ENCODE measurements around the gene PGC.

PGC gene

DNA sequence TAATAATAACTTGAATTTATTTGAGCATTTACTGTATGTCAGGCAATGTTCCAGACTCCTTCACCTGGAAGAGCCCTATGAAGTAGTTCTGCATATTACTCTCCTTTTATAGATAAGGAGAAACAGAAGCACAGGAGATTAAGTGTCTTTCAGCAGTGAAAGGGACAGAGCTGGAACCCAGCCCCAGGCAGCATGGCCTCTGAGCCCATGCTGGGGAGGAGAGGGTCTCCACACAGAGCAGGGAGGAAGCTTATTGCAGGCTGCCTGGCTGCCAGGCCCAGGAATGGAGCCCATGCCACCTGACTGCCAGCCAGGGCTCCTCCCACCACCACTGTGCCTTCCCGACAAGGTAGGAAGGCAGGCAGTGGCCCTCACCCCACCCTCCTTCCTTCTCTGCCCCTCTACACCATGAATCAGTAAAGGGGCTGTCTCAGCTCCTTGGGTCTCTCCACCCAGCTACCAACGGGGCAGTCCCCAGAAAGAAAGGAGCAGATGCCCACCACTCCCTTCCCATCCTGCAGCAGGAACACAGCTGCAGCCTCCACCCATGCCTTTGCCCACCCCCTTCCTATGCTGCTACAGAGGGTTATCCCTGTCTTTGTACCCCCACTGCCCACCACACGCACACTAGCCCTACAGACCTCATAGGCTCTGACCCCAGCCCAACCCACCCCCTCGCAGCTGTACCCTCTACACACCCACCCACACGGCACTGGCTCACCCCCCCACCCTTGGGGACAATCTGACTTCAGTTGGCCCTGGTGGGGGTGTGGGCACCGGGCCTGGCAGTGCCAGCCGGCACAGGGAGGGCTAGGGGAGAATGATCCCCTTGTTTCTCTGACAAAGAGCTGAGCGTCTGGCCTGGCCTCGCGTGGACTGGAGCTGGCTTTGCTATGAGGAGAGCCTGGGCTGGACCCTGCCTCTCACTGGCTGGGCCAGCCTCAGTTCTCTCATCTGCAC, 53.6 kb downstream of the PGC start:
- no peak for DNase-seq

- DNase-seq: no peak
Measured at GRCh38 chr6:41692730-41693129, 54.5 kb downstream of the PGC start.

DNA sequence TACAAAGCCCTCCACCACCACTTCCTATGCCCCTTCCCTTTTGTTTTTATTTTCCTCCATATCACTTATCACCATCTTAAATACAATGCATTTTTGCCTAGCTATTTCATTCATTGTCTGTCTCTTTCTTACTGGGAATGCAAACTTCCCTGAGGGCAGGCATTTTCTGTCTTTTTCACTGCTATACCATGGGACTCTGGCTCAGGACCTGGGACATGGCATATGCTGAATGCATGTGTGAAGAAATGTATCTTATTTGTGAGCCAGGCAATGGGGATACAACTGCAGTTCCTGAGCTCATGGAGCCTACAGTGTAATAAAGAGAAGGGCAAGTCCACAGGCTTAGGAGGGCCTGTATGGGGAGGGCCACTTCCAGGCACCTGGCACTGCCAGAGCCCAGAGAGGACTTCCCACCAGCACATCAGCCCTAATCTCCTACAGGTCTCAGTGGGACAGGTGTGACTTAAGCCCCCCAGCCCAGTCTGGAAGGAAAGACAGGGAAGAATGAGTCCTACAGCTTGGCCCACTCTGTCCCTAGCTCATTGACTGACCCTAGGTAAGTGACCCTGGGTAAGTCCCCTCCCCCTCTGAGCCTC, 55.0 kb downstream of the PGC start:
- DNase-seq: no peak

DNA sequence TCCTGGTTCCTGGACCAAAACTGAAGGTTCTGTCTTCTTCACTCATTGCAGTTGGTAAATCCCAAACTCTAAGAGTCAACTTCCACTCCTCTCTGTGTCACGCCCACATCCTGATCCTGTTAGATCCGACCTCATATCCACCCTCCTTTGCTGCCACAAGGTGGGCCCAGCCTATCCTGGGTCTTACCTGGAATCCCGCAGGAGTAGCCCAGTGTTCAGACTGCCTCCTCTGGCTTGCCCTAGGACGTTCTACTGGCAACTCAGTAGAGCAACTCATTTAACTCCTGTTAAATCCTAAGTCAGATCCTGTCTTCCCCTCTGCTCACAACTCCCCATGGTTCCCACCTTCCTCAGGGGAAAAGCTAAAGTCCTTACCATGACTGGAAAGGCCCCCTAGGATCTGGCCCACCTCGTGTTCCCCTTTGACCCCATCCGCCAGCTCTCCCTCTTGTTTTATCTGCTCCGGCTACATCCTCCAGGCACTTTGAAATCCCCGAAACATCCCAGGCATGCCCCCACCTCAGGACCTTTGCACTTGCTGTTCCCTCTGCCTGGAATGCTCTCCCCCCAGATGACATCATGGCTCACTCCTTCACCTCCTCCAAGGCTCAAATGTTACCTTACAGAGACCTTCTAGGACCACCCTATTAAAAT, 55.6 kb downstream of the PGC start:
- no peak for DNase-seq

DNA sequence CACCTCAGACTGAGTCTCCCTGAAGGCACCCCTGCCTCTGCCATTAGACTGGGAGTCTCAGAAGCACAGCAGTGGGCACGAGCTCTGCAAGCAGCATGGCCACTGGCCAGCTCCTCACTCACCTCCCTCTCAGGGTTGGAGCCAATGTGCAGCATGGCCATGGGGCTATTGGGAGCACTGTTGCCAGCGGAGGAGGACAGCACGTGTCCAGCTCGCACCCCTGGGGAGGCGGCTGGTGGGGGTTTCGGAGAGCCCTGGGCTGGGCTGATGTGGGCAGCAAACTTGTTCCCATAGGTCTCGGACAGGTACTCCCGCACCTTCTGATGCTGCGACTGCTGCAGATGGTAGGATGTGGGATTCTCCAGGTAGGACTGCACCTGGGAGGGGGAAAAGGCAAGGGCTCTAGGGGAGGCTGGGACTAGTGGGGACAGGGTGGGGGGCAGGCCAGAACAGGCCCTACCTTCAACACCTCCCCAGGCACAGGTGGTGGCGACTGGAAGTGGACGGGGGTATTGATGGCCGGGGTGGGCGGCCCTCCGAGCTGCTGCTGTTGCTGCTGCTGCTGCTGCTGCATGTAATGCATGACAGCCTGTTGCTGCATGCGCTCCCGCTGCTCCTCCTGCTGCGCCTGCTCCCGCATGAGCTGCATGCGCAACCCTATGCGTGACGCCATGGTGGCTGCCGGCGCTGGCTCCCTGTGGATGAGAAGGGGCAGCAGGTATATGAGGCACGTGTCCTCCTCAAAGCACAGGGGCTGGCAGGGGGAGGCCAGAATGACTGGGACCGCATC, 56.5 kb downstream of the PGC start:
- DNase-seq: no peak

DNA sequence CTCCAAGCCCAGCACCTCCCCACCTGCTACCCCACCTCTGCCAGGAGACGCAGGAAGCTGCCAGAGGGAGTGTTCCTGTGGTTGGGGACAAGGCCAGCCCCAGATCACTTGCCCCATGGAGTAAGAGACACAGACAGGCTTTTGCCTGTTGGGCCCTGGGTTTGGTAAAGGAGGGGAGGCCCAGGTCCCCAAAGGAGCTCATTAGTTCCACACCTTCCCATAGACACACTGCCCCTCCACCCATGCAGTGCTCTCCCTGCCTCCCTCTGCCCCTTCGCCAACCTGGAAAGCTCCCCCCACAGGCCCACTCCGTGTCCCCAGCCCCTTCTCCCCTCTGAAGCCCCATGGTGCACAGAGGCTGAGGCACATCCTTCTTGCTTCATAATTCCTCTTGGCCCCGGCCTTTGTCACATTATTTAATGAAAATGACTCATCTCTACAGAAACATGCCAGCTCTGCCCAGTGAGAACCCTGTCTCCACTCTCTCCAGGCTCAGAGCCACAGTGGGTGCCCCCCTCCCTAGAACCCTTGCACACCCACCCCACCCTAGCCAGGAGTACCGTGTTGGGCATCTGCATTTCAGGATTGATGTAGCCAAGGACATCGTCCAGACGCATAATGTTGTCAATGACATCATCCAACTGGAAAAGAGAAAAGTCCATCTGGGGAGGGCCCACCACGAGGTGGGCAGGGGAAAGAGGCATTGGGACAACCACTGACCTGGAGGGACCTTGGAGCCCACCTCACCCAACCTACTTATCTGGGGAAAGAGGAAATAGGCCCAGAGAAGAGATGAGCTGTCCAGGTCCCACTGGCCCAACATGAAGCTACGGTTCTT, 57.8 kb downstream of the PGC start:
- no peak for DNase-seq

- DNase-seq: no peak
Measured at GRCh38 chr6:41688256-41688965, 58.8 kb downstream of the PGC start.

DNA sequence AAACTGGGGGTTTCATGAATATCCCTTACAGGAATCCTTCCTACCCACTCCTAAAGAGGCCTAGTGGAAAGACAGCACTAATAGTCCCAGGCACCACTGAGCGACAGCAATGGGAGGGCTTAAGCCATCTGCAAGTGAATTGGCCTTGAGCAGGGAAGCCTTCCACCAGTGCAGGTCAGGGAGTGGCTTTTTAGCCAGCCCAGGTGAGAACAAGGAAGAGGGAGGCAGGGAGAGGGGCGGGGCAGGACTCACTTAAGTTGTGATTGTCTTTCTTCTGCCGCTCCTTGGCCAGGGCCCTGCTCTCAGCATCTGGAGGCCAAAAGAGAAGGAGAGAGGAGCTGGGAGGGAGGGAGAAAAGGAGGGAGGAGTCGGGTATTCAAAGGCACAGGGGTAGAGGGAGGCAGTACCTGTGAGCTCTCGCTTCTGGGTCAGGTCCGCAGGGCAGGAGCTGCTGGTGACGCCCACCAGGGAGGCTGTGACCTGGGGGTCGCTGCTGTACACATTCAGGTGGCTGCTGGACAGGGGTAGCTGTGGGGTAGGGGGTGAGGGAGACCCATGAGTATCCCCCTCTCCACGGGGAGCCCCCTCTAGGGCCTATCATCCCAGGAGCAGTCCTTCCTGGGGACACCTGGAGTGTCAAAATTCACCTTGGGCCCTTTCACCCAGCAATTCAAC, 59.6 kb downstream of the PGC start:
- DNase-seq: no peak
